GM18868 (cell line): ENCODE measurements around the gene STRIT1.
"Not testable (repeated sequence)": the region's sequence is repeated elsewhere in the genome, so short reads cannot be mapped to it uniquely, and the experiment has no call there.

Experiments used
- ATAC-seq: cut with Tn5 transposase; IDR thresholded peaks from one replicate; pipeline ENCODE4 v1.9.1; 2021; ENCODE audit warnings: mild to moderate bottlenecking, moderate library complexity; ENCODE audit not compliant: unreplicated experiment

Gene STRIT1

GRCh38 chr3:155274435-155274834 is 19.0 kb downstream of the STRIT1 start:
- ATAC-seq, result not testable (repeated sequence)

- no peak for ATAC-seq
These were observed 22.2 kb downstream of the STRIT1 start for GRCh38 chr3:155271343-155271613.

- no peak for ATAC-seq
These were observed 22.8 kb downstream of the STRIT1 start for GRCh38 chr3:155270485-155271342.

- ATAC-seq, result no peak
These were observed 23.4 kb downstream of the STRIT1 start for GRCh38 chr3:155270063-155270462.

- not testable (repeated sequence) for ATAC-seq
These were observed 30.6 kb downstream of the STRIT1 start for GRCh38 chr3:155262855-155263254.

- no peak for ATAC-seq
These were observed 31.2 kb downstream of the STRIT1 start for GRCh38 chr3:155262295-155262694.

- ATAC-seq, result no peak
These were observed 39.0 kb downstream of the STRIT1 start for GRCh38 chr3:155254445-155254844.

- ATAC-seq, result no peak
These were observed 40.9 kb downstream of the STRIT1 start for GRCh38 chr3:155252535-155252934.

GRCh38 chr3:155252021-155252420 is 41.5 kb downstream of the STRIT1 start:
- ATAC-seq, result no peak

- no peak for ATAC-seq
These were observed 44.8 kb downstream of the STRIT1 start for GRCh38 chr3:155248531-155249187.

GRCh38 chr3:155244699-155245098 is 48.8 kb downstream of the STRIT1 start:
- ATAC-seq, result no peak

- no peak for ATAC-seq
These were observed 49.3 kb downstream of the STRIT1 start for GRCh38 chr3:155244216-155244615.

- no peak for ATAC-seq
These were observed 50.0 kb downstream of the STRIT1 start for GRCh38 chr3:155243512-155243921.

- ATAC-seq, result no peak
These were observed 51.1 kb downstream of the STRIT1 start for GRCh38 chr3:155242342-155242741.

- ATAC-seq, result no peak
These were observed 51.9 kb downstream of the STRIT1 start for GRCh38 chr3:155241579-155241978.
